Right lobe of liver (tissue), 4 donors: Measurements from ENCODE around the gene RIMBP2.

Experiments
- CTCF ChIP-seq, 4 donors: fragments of 200-600 bp in 3 of 4; fragments of 450-650 bp in 1 of 4; IDR thresholded peaks; one replicate each; pipeline versions ENCODE4 v1.5.1 to v1.8.0; 2016 to 2022; ENCODE audit warnings: antibody characterized with exemption in 4 of 4, mild to moderate bottlenecking in 2 of 4
- POLR2A ChIP-seq: fragments of 450-650 bp; IDR thresholded peaks from one replicate; pipeline ENCODE4 v1.6.1; 2017; ENCODE audit warnings: antibody characterized with exemption, mild to moderate bottlenecking
- donor health status: DM: no; HTN: no; CAD: no.
- donor health status: DM: no; HTN: no; CAD: no.
- donor health status: DM: no; HTN: yes; CAD: no.

DNA sequence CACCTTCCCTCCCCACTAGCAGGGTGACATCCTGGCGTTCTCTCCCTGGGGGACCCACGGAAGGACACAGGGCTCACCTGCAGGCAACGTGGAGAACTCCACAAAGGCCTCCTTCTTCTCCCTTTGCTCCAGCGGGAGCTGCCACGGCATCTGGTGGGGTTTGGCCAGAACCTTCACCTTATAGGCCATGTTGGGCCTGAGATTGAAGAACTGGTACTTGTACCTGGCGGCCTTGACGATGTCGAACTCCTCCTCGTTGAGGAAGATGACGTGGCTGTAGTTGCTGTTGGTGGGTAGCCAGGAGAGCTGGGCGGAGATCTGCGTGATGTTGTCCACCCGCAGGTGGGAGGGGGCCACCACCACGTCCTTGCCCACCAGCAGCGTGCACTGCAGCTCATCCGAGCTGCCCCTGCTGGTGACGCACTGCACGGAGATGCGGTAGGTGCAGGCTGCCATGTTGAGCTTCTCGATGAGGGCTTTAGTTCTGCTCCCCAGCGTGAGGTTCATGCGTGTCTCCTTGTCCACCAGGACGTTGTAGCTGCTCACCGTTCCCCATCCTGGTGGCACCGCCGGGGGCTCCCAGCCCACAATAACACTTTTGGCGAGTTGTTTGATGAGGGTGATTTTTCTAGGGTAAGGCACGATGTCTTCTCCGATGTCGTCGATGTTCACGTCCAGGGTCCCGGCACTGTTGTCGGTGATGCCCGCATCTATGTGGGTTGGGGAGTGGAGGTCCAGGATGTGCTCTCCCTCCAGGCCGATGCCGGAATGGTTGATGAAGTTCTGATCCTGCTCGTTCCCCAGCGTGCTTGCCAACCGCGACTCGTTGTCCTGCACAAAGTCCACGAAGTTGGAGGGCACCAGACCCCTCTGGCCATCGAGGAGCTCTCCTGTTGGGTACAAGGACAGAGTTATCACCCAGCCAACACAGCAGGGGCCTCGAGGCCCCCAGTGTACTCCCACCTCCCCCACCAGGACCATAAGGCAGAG is 274.0 kb downstream of the RIMBP2 start:
- TF ChIP-seq CTCF (IDR thresholded peaks at IDR 0.05) (no peak), POLR2A (no peak)
